Measurements from ENCODE around the gene FAT1.

FAT1 gene

GRCh38 chr4:186724864-186725468 lies 1.3 kb upstream of the FAT1 start:
- DNase-seq (ENCODE audit: extremely low spot score), result no peak
- ChIA-PET CTCF (interaction anchor here (0.8 to 2.1 kb wide), 6 partner anchors 9 to 222 kb away, joined by 3 to 4 read pairs (median 3); no protein-coding TSS in a partner anchor), POLR2A (interaction anchor here (1.0 kb wide), 1 partner anchor 13 kb away, joined by 3 read pairs; no protein-coding TSS in a partner anchor)
- no peak for TF ChIP-seq SUZ12 (IDR thresholded peaks at IDR 0.05)
- no peak for TF ChIP-seq SP1 (IDR thresholded peaks at IDR 0.05)
- TF ChIP-seq FOXM1 (IDR thresholded peaks at IDR 0.05; ENCODE audit: borderline replicate concordance), result no peak
- no peak for TF ChIP-seq ZNF384 (IDR thresholded peaks at IDR 0.05)
- TF ChIP-seq BHLHE40 (IDR thresholded peaks at IDR 0.05; ENCODE audit: borderline replicate concordance), result no peak
- TF ChIP-seq TARDBP (IDR thresholded peaks at IDR 0.05), result no peak
- TF ChIP-seq FOXA1 (IDR thresholded peaks at IDR 0.05), result no peak
- no peak for TF ChIP-seq HDGF (IDR thresholded peaks at IDR 0.05; ENCODE audit: borderline replicate concordance)
- no peak for TF ChIP-seq ELF4 (IDR thresholded peaks at IDR 0.05)
- TF ChIP-seq NFRKB (IDR thresholded peaks at IDR 0.05), result no peak
- no peak for TF ChIP-seq ARNT (IDR thresholded peaks at IDR 0.05)
- no peak for TF ChIP-seq LEF1 (IDR thresholded peaks at IDR 0.05; ENCODE audit: borderline replicate concordance)
- TF ChIP-seq, protein P1, sequence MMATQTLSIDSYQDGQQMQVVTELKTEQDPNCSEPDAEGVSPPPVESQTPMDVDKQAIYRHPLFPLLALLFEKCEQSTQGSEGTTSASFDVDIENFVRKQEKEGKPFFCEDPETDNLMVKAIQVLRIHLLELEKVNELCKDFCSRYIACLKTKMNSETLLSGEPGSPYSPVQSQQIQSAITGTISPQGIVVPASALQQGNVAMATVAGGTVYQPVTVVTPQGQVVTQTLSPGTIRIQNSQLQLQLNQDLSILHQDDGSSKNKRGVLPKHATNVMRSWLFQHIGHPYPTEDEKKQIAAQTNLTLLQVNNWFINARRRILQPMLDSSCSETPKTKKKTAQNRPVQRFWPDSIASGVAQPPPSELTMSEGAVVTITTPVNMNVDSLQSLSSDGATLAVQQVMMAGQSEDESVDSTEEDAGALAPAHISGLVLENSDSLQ (IDR thresholded peaks at IDR 0.05), result no peak
- TF ChIP-seq L3MBTL2 (conservative IDR thresholded peaks at IDR 0.05), result no peak
- no peak for TF ChIP-seq CTBP1 (IDR thresholded peaks at IDR 0.05; ENCODE audit: borderline replicate concordance)
- TF ChIP-seq FOXK2 (IDR thresholded peaks at IDR 0.05), result no peak

DNA sequence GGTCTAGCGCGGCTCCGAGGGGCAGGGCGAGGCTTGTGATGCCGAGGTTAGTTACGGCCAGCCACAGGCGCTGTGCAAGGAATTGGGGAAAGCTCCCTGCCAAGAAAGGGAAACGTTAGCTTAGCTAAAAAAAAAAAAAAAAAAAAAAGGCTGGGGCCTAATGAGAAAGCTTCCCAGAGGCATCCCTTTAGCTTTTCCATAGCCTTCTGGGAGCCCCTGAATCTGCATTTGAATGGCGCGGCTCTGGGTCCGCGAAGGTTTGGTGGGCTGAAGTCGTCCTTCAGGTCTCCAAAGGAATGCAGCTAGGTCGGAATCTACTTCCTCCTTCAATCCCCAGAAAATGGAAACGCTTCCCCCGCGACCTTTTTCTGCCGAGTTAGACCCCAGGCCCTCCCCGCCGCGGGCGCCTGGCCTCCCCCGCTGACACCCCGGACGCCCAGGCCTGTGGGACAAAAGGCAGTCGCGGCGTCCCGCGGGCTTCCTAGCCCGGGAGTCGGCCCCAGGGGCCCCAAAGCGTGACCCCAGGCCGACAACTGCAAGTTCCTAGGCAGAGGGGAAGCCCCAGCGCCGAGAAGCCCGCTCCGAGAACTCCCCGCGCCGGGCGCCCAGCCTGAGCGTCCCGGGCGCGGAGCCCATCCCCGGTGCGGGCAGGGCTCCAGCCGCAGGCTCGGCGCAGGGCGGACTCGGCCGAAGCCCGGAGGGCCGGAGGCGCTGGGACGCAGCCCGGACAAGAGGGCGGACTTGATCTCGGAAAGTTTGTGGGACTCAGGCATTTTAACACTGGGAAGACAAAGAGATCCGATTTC lies 605 bp upstream of the FAT1 start:
- POLR2A ChIA-PET, result interaction anchor here (0.5 to 1.8 kb wide), 9 partner anchors 14 to 213 kb away, joined by 3 to 6 read pairs (median 4); no protein-coding TSS in a partner anchor
- peak; percentile 17 for DNase-seq (ENCODE audit: extremely low spot score)

DNA sequence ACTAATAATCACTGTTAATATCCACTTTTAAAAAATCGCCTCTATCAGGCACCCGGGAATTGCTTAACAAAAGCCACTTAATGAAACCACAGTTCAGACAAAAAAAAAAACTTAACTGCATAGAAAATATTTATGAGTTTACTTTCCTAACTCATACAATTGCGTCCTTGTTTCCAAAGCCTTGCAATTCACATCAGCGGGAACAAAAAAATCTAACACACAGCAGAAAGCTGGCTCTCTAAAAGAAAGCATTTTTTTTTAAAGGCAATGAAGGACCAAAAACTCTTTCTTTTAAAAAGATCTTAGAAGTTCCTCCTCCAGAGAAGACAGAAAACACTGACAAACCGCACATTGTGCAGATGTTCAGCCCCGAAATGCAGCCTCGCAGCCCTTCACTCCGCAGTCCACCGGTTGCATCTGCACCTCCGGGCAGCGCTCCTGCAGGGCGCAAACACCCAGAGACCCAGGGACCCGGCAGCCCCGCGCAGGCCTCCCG lies 812 bp downstream of the FAT1 start:
- TF ChIP-seq BHLHE40 (IDR thresholded peaks at IDR 0.05; ENCODE audit: borderline replicate concordance), result no peak
- TF ChIP-seq, protein P1 (IDR thresholded peaks at IDR 0.05), result no peak
- no peak for TF ChIP-seq L3MBTL2 (conservative IDR thresholded peaks at IDR 0.05)
- no peak for TF ChIP-seq NFRKB (IDR thresholded peaks at IDR 0.05)
- TF ChIP-seq ZNF384 (IDR thresholded peaks at IDR 0.05), result no peak
- no peak for TF ChIP-seq CTBP1 (IDR thresholded peaks at IDR 0.05; ENCODE audit: borderline replicate concordance)
- no peak for TF ChIP-seq LEF1 (IDR thresholded peaks at IDR 0.05; ENCODE audit: borderline replicate concordance)
- no peak for TF ChIP-seq SP1 (IDR thresholded peaks at IDR 0.05)
- no peak for TF ChIP-seq ARNT (IDR thresholded peaks at IDR 0.05)
- no peak for TF ChIP-seq TARDBP (IDR thresholded peaks at IDR 0.05)
- no peak for TF ChIP-seq ELF4 (IDR thresholded peaks at IDR 0.05)
- no peak for TF ChIP-seq HDGF (IDR thresholded peaks at IDR 0.05; ENCODE audit: borderline replicate concordance)
- no peak for TF ChIP-seq FOXK2 (IDR thresholded peaks at IDR 0.05)
- TF ChIP-seq FOXM1 (IDR thresholded peaks at IDR 0.05; ENCODE audit: borderline replicate concordance), result no peak
- no peak for TF ChIP-seq FOXA1 (IDR thresholded peaks at IDR 0.05)
- no peak for DNase-seq (ENCODE audit: extremely low spot score)
- ChIA-PET CTCF (interaction anchor here (1.0 kb wide), 1 partner anchor 136 kb away, joined by 5 read pairs; no protein-coding TSS in a partner anchor), POLR2A (interaction anchor here (0.6 to 1.8 kb wide), 8 partner anchors 9 to 200 kb away, joined by 3 to 6 read pairs (median 4); no protein-coding TSS in a partner anchor)

More for the DNA sequence above, 605 bp upstream of the FAT1 start:
- CTCF ChIA-PET, result interaction anchor here (0.6 to 2.1 kb wide), 4 partner anchors 10 to 732 kb away, joined by 3 to 5 read pairs (median 4); no protein-coding TSS in a partner anchor
- TF ChIP-seq FOXK2 (IDR thresholded peaks at IDR 0.05) (no peak), FOXM1 (IDR thresholded peaks at IDR 0.05; ENCODE audit: borderline replicate concordance) (no peak), FOXA1 (IDR thresholded peaks at IDR 0.05) (no peak), ELF4 (IDR thresholded peaks at IDR 0.05) (no peak), L3MBTL2 (conservative IDR thresholded peaks at IDR 0.05) (no peak), CTBP1 (IDR thresholded peaks at IDR 0.05; ENCODE audit: borderline replicate concordance) (no peak)
- TF ChIP-seq, protein P1 (IDR thresholded peaks at IDR 0.05), result no peak

GRCh38 chr4:186719925-186720694 lies 3.5 kb downstream of the FAT1 start:
- TF ChIP-seq NFRKB (IDR thresholded peaks at IDR 0.05), result no peak
- no peak for TF ChIP-seq FOXM1 (IDR thresholded peaks at IDR 0.05; ENCODE audit: borderline replicate concordance)
- no peak for TF ChIP-seq SUZ12 (IDR thresholded peaks at IDR 0.05)
- TF ChIP-seq BHLHE40 (IDR thresholded peaks at IDR 0.05; ENCODE audit: borderline replicate concordance), result no peak
- TF ChIP-seq ZNF384 (IDR thresholded peaks at IDR 0.05), result no peak
- TF ChIP-seq, protein P1 (IDR thresholded peaks at IDR 0.05), result no peak
- no peak for TF ChIP-seq LEF1 (IDR thresholded peaks at IDR 0.05; ENCODE audit: borderline replicate concordance)
- no peak for TF ChIP-seq ARNT (IDR thresholded peaks at IDR 0.05)
- TF ChIP-seq CTBP1 (IDR thresholded peaks at IDR 0.05; ENCODE audit: borderline replicate concordance), result no peak
- TF ChIP-seq FOXK2 (IDR thresholded peaks at IDR 0.05), result no peak
- TF ChIP-seq ELF4 (IDR thresholded peaks at IDR 0.05), result no peak
- TF ChIP-seq L3MBTL2 (conservative IDR thresholded peaks at IDR 0.05), result no peak
- no peak for TF ChIP-seq FOXA1 (IDR thresholded peaks at IDR 0.05)
- TF ChIP-seq HDGF (IDR thresholded peaks at IDR 0.05; ENCODE audit: borderline replicate concordance), result no peak
- no peak for TF ChIP-seq SP1 (IDR thresholded peaks at IDR 0.05)
- no peak for TF ChIP-seq TARDBP (IDR thresholded peaks at IDR 0.05)
- CTCF ChIA-PET, result interaction anchor here (0.8 to 1.0 kb wide), 2 partner anchors 9 to 46 kb away, joined by 3 to 4 read pairs; no protein-coding TSS in a partner anchor
- DNase-seq (ENCODE audit: extremely low spot score), result no peak
- POLR2A ChIA-PET, result no interaction called here
